Esophagus muscularis mucosa (tissue), 4 donors: ENCODE results near the gene DCC. TPM values are rescaled to one million over a fixed set of nuclear protein-coding genes. Genes with fewer than 3 reads are reported as not detected.

Experiments used
- DNase-seq: peaks from one replicate; pipeline ENCODE4 v3.0.0-alpha.2; 2017; ENCODE audit errors: extremely low spot score
- H3K27ac ChIP-seq, 4 donors: fragments of 200-600 bp; sonication (generic); replicated peaks in 1 of 4; 1 replicate in 3 of 4; 2 replicates in 1 of 4; pipeline ENCODE4 v1.5.1; 2016 to 2019; ENCODE audit warnings: mild to moderate bottlenecking in 1 of 4
- H3K27me3 ChIP-seq, 4 donors: fragments of 200-600 bp; sonication (generic); one replicate each; pipeline versions ENCODE4 v1.5.1 to v1.6.0; 2016 to 2019
- H3K36me3 ChIP-seq, 4 donors: fragments of 200-600 bp; sonication (generic); one replicate each; pipeline ENCODE4 v1.5.1; 2016 to 2019
- H3K4me1 ChIP-seq, 4 donors: fragments of 200-600 bp; sonication (generic); one replicate each; pipeline ENCODE4 v1.5.1; 2016 to 2019
- H3K4me3 ChIP-seq, 4 donors: fragments of 200-600 bp; sonication (generic); 1 replicate in 2 of 4; 2 replicates in 2 of 4; pipeline ENCODE4 v1.5.1; 2016 to 2019; ENCODE audit warnings: mild to moderate bottlenecking in 4 of 4, moderate library complexity in 1 of 4
- H3K9me3 ChIP-seq, 4 donors: fragments of 200-600 bp; sonication (generic); 1 replicate in 3 of 4; 2 replicates in 1 of 4; pipeline ENCODE4 v1.5.1; 2016 to 2019
- EP300 ChIP-seq: sonication (generic); formaldehyde crosslinking; IDR thresholded peaks from one replicate; pipeline ENCODE4 v1.6.1; 2017; ENCODE audit warnings: antibody characterized with exemption
- POLR2A ChIP-seq: fragments of 450-650 bp; IDR thresholded peaks from one replicate; pipeline ENCODE4 v1.6.1; 2017; ENCODE audit warnings: antibody characterized with exemption, moderate library complexity, mild to moderate bottlenecking, low read depth
- POLR2AphosphoS5 ChIP-seq, 2 donors: sonication (generic); formaldehyde crosslinking; IDR thresholded peaks; one replicate each; pipeline ENCODE4 v1.6.1; 2017; ENCODE audit warnings: antibody characterized with exemption in 2 of 2
- WGBS: methylation state at CpG from one replicate; pipeline ENCODE4 v1.1.5; 2018; 5-methylcytosine and 5-hydroxymethylcytosine counted together
- intact Hi-C: fragments of 100-400 bp; cut with DNase I; formaldehyde crosslinking; loops from one replicate; pipeline ENCODE4 v1.15.1; 2023
- total RNA-seq, 4 donors: library from RNA; depleted of rRNA; stranded (reverse); fragments of >200 nt; gene quantifications; one replicate each; pipeline versions ENCODE4 v1.1.0 to v1.2.1, GENCODE V29; 2016
- TF ChIP-seq, protein P1 (sequence below), 3 experiments: fragments of 200-600 bp in 2 of 3; fragments of 450-650 bp in 1 of 3; sonication (generic) in 2 of 3; IDR thresholded peaks; one replicate each; pipeline ENCODE4 v1.5.1; 2017 to 2019; ENCODE audit warnings: antibody characterized with exemption in 3 of 3, mild to moderate bottlenecking in 2 of 3, moderate library complexity in 1 of 3

DCC gene
- total RNA-seq, 4 donors from 2014 or later: 0.46 to 0.99 (median 0.83) TPM; not detected in 1

GRCh38 chr18:53025247-53025646, 685.2 kb downstream of the DCC start:
- no peaks in the 10 kb centered on the region for H3K9me3 ChIP-seq
- DNase-seq: no peak
- intact Hi-C loops: no loop called here
- TF ChIP-seq POLR2A (no peak), EP300 (no peak), POLR2AphosphoS5 (IDR thresholded peaks at IDR 0.05) (no peak)
- TF ChIP-seq, protein P1, sequence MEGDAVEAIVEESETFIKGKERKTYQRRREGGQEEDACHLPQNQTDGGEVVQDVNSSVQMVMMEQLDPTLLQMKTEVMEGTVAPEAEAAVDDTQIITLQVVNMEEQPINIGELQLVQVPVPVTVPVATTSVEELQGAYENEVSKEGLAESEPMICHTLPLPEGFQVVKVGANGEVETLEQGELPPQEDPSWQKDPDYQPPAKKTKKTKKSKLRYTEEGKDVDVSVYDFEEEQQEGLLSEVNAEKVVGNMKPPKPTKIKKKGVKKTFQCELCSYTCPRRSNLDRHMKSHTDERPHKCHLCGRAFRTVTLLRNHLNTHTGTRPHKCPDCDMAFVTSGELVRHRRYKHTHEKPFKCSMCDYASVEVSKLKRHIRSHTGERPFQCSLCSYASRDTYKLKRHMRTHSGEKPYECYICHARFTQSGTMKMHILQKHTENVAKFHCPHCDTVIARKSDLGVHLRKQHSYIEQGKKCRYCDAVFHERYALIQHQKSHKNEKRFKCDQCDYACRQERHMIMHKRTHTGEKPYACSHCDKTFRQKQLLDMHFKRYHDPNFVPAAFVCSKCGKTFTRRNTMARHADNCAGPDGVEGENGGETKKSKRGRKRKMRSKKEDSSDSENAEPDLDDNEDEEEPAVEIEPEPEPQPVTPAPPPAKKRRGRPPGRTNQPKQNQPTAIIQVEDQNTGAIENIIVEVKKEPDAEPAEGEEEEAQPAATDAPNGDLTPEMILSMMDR (IDR thresholded peaks at IDR 0.05): no peak
- H3K4me3 ChIP-seq: no peak overlapping the region
- H3K27me3 ChIP-seq: no peaks in the 10 kb centered on the region
- H3K27ac ChIP-seq: no peak overlapping the region
- H3K36me3 ChIP-seq: no peaks in the 10 kb centered on the region
- no peaks in the 10 kb centered on the region for H3K4me1 ChIP-seq
- WGBS: 85% methylated on average over 3 of the region's 3 CpGs

GRCh38 chr18:53028565-53028964, 688.6 kb downstream of the DCC start:
- TF ChIP-seq EP300 (no peak), POLR2A (no peak), POLR2AphosphoS5 (IDR thresholded peaks at IDR 0.05) (no peak)
- TF ChIP-seq, protein P1 (IDR thresholded peaks at IDR 0.05): no peak
- Histone ChIP-seq H3K27ac (no peak overlapping the region), H3K27me3 (no peaks in the 10 kb centered on the region), H3K4me1 (no peaks in the 10 kb centered on the region), H3K9me3 (no peaks in the 10 kb centered on the region), H3K36me3 (no peaks in the 10 kb centered on the region), H3K4me3 (no peak overlapping the region)
- intact Hi-C loops: no loop called here
- DNase-seq: no peak
- 64% methylated on average over 1 of the region's 1 CpG for WGBS

- Histone ChIP-seq H3K27ac (no peak overlapping the region), H3K36me3 (no peaks in the 10 kb centered on the region), H3K9me3 (no peaks in the 10 kb centered on the region), H3K4me1 (no peaks in the 10 kb centered on the region), H3K27me3 (no peaks in the 10 kb centered on the region), H3K4me3 (no peak overlapping the region)
- no peak for DNase-seq
- WGBS: 95% methylated on average over 3 of the region's 3 CpGs
- TF ChIP-seq EP300 (no peak), POLR2A (no peak), POLR2AphosphoS5 (IDR thresholded peaks at IDR 0.05) (no peak)
- TF ChIP-seq, protein P1 (IDR thresholded peaks at IDR 0.05): no peak
- intact Hi-C loops: no loop called here
Measured at GRCh38 chr18:53033128-53033527, 693.1 kb downstream of the DCC start.

- Histone ChIP-seq H3K9me3 (peaks cover 0 to 4% (median 2%) of the 10 kb centered on the region in 4 donors), H3K27ac (no peak overlapping the region), H3K27me3 (no peaks in the 10 kb centered on the region), H3K4me1 (no peaks in the 10 kb centered on the region), H3K36me3 (no peaks in the 10 kb centered on the region), H3K4me3 (no peak overlapping the region)
- intact Hi-C loops: no loop called here
- no peak for TF ChIP-seq POLR2AphosphoS5 (IDR thresholded peaks at IDR 0.05)
- no peak for TF ChIP-seq EP300
- TF ChIP-seq, protein P1 (IDR thresholded peaks at IDR 0.05): no peak
- TF ChIP-seq POLR2A: no peak
- DNase-seq: no peak
Measured at GRCh38 chr18:53038608-53039007, 698.6 kb downstream of the DCC start.

DNA sequence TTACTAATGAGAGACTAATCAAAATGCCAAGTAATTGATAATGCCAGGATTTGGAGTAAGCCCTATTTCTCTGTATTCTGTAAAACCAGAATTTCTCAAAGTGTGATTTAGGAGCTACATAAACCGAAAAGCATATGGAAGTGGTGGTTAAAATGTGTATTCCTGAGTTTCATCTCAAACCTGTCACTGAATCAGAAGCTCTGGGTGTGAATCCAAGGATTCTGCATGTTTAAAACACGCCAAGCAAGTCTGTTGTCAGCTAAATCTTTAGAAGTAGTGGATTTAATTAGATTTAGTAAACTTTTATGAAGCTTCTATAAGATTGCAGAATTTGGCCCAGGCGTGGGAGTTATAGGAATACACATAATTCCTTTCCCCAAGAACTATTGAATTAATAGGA, 700.3 kb downstream of the DCC start:
- no peaks in the 10 kb centered on the region for H3K27me3 ChIP-seq
- WGBS: 64% methylated on average over 3 of the region's 3 CpGs
- peaks cover 0 to 4% (median 2%) of the 10 kb centered on the region in 4 donors for H3K9me3 ChIP-seq
- intact Hi-C loops: no loop called here
- TF ChIP-seq, protein P1 (IDR thresholded peaks at IDR 0.05): no peak
- TF ChIP-seq EP300 (no peak), POLR2AphosphoS5 (IDR thresholded peaks at IDR 0.05) (no peak), POLR2A (no peak)
- DNase-seq: no peak
- H3K4me3 ChIP-seq: no peak overlapping the region
- H3K4me1 ChIP-seq: no peaks in the 10 kb centered on the region
- no peak overlapping the region for H3K27ac ChIP-seq
- no peaks in the 10 kb centered on the region for H3K36me3 ChIP-seq
